Tibial nerve (tissue), 3 donors: Measurements from ENCODE around the gene MYRF.

Experiments
- POLR2A ChIP-seq, 2 donors: fragments of 450-650 bp; IDR thresholded peaks; one replicate each; pipeline ENCODE4 v1.6.1; 2017; ENCODE audit warnings: antibody characterized with exemption in 2 of 2, mild to moderate bottlenecking in 2 of 2, moderate library complexity in 2 of 2
- TF ChIP-seq, protein P1 (sequence below), 5 experiments: fragments of 200-600 bp in 3 of 5; fragments of 450-650 bp in 2 of 5; sonication (generic) in 3 of 5; IDR thresholded peaks; one replicate each; pipeline ENCODE4 v1.5.1; 2016 to 2019; ENCODE audit warnings: antibody characterized with exemption in 5 of 5, mild to moderate bottlenecking in 3 of 5, moderate library complexity in 2 of 5

- TF ChIP-seq, protein P1, sequence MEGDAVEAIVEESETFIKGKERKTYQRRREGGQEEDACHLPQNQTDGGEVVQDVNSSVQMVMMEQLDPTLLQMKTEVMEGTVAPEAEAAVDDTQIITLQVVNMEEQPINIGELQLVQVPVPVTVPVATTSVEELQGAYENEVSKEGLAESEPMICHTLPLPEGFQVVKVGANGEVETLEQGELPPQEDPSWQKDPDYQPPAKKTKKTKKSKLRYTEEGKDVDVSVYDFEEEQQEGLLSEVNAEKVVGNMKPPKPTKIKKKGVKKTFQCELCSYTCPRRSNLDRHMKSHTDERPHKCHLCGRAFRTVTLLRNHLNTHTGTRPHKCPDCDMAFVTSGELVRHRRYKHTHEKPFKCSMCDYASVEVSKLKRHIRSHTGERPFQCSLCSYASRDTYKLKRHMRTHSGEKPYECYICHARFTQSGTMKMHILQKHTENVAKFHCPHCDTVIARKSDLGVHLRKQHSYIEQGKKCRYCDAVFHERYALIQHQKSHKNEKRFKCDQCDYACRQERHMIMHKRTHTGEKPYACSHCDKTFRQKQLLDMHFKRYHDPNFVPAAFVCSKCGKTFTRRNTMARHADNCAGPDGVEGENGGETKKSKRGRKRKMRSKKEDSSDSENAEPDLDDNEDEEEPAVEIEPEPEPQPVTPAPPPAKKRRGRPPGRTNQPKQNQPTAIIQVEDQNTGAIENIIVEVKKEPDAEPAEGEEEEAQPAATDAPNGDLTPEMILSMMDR (IDR thresholded peaks at IDR 0.05), result no peak
- TF ChIP-seq POLR2A (IDR thresholded peaks at IDR 0.05), result no peak
Measured at GRCh38 chr11:61782841-61783240, 30.4 kb downstream of the MYRF start.
